Measurements from ENCODE around the gene SCAMP3. TPM values are rescaled to one million over a fixed set of nuclear protein-coding genes. Genes with fewer than 3 reads are reported as not detected.
A peak's percentile ranks its signal among the peaks of the same experiment; 100 is the strongest.

The SCAMP3 gene
- total RNA-seq, 1 experiment from 2014 or later = 64.2 TPM

DNA sequence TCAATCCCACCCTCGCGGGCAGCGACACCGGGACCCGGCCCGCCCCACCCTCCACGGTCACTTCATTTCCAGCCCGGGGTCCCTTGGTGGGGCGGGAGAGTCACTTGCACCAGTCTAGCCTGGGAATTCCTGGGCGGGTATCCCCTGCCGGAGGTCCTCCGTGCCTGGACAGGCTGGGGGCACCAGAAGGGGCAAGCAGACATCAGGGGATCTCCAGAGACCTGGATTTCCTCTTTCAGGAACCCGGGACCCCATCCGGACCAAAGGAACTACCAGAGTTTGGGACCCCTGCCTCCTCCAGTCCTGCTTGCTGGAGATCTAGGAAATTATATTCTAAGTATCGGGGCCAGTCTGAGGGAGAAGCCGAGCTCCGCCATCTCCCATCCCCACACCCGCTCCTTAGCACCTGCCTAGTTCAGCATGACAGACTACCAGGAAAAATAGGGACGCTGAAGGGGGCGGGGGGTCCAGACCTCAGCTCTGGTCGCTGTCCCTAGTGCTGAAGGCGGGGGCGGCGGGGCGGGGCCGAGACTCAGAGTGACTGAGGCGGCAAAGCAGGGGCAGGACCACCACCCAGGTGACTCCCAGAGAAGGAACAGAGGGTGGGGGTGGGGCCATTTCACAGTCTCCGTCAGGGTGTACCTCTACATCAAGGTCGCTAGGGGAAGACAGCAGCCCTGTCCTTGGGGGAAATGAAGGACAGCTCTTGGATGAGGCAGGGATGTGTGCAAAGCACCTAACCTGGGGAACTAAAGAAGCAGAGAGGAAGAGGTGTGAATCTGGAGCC lies 15.9 kb upstream of the SCAMP3 start:
- Histone ChIP-seq H4K20me1 (ENCODE audit: insufficient read depth) (no peaks in the 10 kb centered on the region), H3K4me2 (ENCODE audit: low read length) (peak overlapping the region; percentile 100), H3K27me3 (ENCODE audit: insufficient read depth, low read length) (no peaks in the 10 kb centered on the region), H3K4me3 (replicated peaks in 1 of 2; ENCODE audit: low read depth in 1 of 2, low read length in 2 of 2) (peak overlapping the region; percentile 76 to 85), H3K36me3 (ENCODE audit: control insufficient read depth in 1 of 2, insufficient read depth in 2 of 2, low read length in 2 of 2) (no peaks in the 10 kb centered on the region), H3K4me1 (ENCODE audit: control insufficient read depth in 1 of 2, insufficient read depth in 2 of 2, low read length in 2 of 2) (peaks cover 10 to 30% of the 10 kb centered on the region in 2 experiments), H3K9me2 (ENCODE audit: insufficient read depth) (no peaks in the 10 kb centered on the region), H2AFZ (ENCODE audit: low read depth, low read length, poor library complexity, severe bottlenecking) (no peak overlapping the region), H3K9me3 (ENCODE audit: control insufficient read depth in 1 of 2, insufficient read depth in 1 of 2, low read depth in 1 of 2, low read length in 2 of 2) (no peaks in the 10 kb centered on the region), H3K79me2 (ENCODE audit: insufficient read depth, low read length) (peaks cover 5% of the 10 kb centered on the region; the same call in 1 of the 2 replicates), H3K9ac (ENCODE audit: low read length) (peak overlapping the region; percentile 67), H3K27ac (ENCODE audit: low read depth, low read length) (peak overlapping the region; percentile 63)
- BruUV-seq (replicated peaks) = no TSS peak
- ATAC-seq (peak; percentile 55), DNase-seq (ENCODE audit: low read depth, low spot score) (no peak)
- RAD21 ChIA-PET (ENCODE audit: low non-redundant PET in 1 of 2, low total read pairs in 2 of 2, uncharacterized antibody in 2 of 2, unreplicated experiment in 2 of 2) = interaction anchor here (0.6 to 0.8 kb wide), 2 partner anchors 30 to 285 kb away, joined by 5 to 8 read pairs; partner anchors contain the start of gene FDPS (in 1 of the 2)
- TF ChIP-seq RAD21 (IDR thresholded peaks at IDR 0.05; ENCODE audit: low read depth) = peak; percentile 47; the same call in 1 of the 2 replicates
- no peak for TF ChIP-seq CBX3 (IDR thresholded peaks at IDR 0.05; ENCODE audit: low read depth)
- no peak for TF ChIP-seq ZNF274 (IDR thresholded peaks at IDR 0.05; ENCODE audit: low read depth, low read length)
- TF ChIP-seq EGR1 (IDR thresholded peaks at IDR 0.05; ENCODE audit: low read depth) = peak; percentile 95
- TF ChIP-seq ZFX (IDR thresholded peaks at IDR 0.05) = no peak
- TF ChIP-seq CEBPB (IDR thresholded peaks at IDR 0.05; ENCODE audit: low read depth) = no peak
- TF ChIP-seq, protein P1, sequence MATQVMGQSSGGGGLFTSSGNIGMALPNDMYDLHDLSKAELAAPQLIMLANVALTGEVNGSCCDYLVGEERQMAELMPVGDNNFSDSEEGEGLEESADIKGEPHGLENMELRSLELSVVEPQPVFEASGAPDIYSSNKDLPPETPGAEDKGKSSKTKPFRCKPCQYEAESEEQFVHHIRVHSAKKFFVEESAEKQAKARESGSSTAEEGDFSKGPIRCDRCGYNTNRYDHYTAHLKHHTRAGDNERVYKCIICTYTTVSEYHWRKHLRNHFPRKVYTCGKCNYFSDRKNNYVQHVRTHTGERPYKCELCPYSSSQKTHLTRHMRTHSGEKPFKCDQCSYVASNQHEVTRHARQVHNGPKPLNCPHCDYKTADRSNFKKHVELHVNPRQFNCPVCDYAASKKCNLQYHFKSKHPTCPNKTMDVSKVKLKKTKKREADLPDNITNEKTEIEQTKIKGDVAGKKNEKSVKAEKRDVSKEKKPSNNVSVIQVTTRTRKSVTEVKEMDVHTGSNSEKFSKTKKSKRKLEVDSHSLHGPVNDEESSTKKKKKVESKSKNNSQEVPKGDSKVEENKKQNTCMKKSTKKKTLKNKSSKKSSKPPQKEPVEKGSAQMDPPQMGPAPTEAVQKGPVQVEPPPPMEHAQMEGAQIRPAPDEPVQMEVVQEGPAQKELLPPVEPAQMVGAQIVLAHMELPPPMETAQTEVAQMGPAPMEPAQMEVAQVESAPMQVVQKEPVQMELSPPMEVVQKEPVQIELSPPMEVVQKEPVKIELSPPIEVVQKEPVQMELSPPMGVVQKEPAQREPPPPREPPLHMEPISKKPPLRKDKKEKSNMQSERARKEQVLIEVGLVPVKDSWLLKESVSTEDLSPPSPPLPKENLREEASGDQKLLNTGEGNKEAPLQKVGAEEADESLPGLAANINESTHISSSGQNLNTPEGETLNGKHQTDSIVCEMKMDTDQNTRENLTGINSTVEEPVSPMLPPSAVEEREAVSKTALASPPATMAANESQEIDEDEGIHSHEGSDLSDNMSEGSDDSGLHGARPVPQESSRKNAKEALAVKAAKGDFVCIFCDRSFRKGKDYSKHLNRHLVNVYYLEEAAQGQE (IDR thresholded peaks at IDR 0.05; ENCODE audit: low read depth) = peak; percentile 85; the same call in 1 of the 2 replicates
- TF ChIP-seq, protein P2, sequence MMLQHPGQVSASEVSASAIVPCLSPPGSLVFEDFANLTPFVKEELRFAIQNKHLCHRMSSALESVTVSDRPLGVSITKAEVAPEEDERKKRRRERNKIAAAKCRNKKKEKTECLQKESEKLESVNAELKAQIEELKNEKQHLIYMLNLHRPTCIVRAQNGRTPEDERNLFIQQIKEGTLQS (IDR thresholded peaks at IDR 0.05) = no peak
- TF ChIP-seq, protein P3, sequence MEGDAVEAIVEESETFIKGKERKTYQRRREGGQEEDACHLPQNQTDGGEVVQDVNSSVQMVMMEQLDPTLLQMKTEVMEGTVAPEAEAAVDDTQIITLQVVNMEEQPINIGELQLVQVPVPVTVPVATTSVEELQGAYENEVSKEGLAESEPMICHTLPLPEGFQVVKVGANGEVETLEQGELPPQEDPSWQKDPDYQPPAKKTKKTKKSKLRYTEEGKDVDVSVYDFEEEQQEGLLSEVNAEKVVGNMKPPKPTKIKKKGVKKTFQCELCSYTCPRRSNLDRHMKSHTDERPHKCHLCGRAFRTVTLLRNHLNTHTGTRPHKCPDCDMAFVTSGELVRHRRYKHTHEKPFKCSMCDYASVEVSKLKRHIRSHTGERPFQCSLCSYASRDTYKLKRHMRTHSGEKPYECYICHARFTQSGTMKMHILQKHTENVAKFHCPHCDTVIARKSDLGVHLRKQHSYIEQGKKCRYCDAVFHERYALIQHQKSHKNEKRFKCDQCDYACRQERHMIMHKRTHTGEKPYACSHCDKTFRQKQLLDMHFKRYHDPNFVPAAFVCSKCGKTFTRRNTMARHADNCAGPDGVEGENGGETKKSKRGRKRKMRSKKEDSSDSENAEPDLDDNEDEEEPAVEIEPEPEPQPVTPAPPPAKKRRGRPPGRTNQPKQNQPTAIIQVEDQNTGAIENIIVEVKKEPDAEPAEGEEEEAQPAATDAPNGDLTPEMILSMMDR (IDR thresholded peaks at IDR 0.05 in 2 of 3, conservative IDR thresholded peaks at IDR 0.05 in 1 of 3; ENCODE audit: borderline replicate concordance in 1 of 3, insufficient read depth in 1 of 3, low read depth in 2 of 3, low read length in 2 of 3) = peak in 2 of 3 experiments; percentile 51; a peak in 4 of 6 replicates
- no peak for TF ChIP-seq ELF1 (IDR thresholded peaks at IDR 0.05; ENCODE audit: borderline replicate concordance, low read depth)
- TF ChIP-seq SIN3A (IDR thresholded peaks at IDR 0.05; ENCODE audit: low read depth) = no peak
- CTCF ChIA-PET = interaction anchor here (0.9 to 1.2 kb wide), 4 partner anchors 27 to 71 kb away, joined by 3 to 5 read pairs (median 4); no protein-coding TSS in a partner anchor
- POLR2A ChIA-PET = no interaction called here
- intact Hi-C loops (cut with micrococcal nuclease) = loop anchor here (1.0 to 5.0 kb wide), 2 partner anchors 45 to 224 kb away; no protein-coding TSS in a partner anchor
